Hepatocyte (in vitro differentiated cells): Measurements from ENCODE around the gene RASSF1. TPM values are rescaled to one million over a fixed set of nuclear protein-coding genes. Genes with fewer than 3 reads are reported as not detected.

ENCODE experiments used
- DNase-seq: peaks from one replicate; pipeline ENCODE4 v3.0.0-alpha.2; 2016; ENCODE audit warnings: low spot score
- H2AFZ ChIP-seq: fragments of 200-600 bp; sonication (generic); 2 replicates; pipeline ENCODE4 v1.6.0; 2016; ENCODE audit warnings: antibody characterized with exemption, mild to moderate bottlenecking
- H3K27ac ChIP-seq: fragments of 200-600 bp; sonication (generic); 2 replicates; pipeline ENCODE4 v1.5.1; 2016; ENCODE audit warnings: mild to moderate bottlenecking
- H3K27me3 ChIP-seq: fragments of 200-600 bp; sonication (generic); 2 replicates; pipeline ENCODE4 v1.6.1; 2016
- H3K36me3 ChIP-seq: fragments of 200-600 bp; sonication (generic); replicated peaks from 2 replicates; pipeline ENCODE4 v1.5.1; 2016; ENCODE audit warnings: low read depth; ENCODE audit not compliant: insufficient read depth
- H3K4me1 ChIP-seq: fragments of 200-600 bp; sonication (generic); 2 replicates; pipeline ENCODE4 v1.5.1; 2016; ENCODE audit warnings: mild to moderate bottlenecking, moderate library complexity; ENCODE audit not compliant: insufficient read depth
- H3K4me2 ChIP-seq: fragments of 200-600 bp; sonication (generic); 2 replicates; pipeline ENCODE4 v1.6.0; 2016
- H3K4me3 ChIP-seq: fragments of 200-600 bp; sonication (generic); 2 replicates; pipeline ENCODE4 v1.5.1; 2016; ENCODE audit warnings: mild to moderate bottlenecking
- H3K79me2 ChIP-seq: fragments of 200-600 bp; sonication (generic); 2 replicates; pipeline ENCODE4 v1.6.0; 2017; ENCODE audit warnings: mild to moderate bottlenecking
- H3K9me2 ChIP-seq: fragments of 200-600 bp; sonication (generic); replicated peaks from 2 replicates; pipeline ENCODE4 v1.6.0; 2017; ENCODE audit warnings: mild to moderate bottlenecking; ENCODE audit not compliant: insufficient read depth
- H3K9me3 ChIP-seq: fragments of 200-600 bp; sonication (generic); 2 replicates; pipeline ENCODE4 v1.5.1; 2016; ENCODE audit warnings: low read depth, mild to moderate bottlenecking
- H4K20me1 ChIP-seq: fragments of 200-600 bp; sonication (generic); 2 replicates; pipeline ENCODE4 v1.6.0; 2016; ENCODE audit warnings: mild to moderate bottlenecking; ENCODE audit not compliant: insufficient read depth, poor library complexity, severe bottlenecking
- CTCF ChIP-seq: fragments of 200-600 bp; sonication (generic); IDR thresholded peaks from 2 replicates; pipeline ENCODE4 v1.5.1; 2016; ENCODE audit warnings: antibody characterized with exemption, mild to moderate bottlenecking; ENCODE audit not compliant: poor library complexity
- EZH2 ChIP-seq: fragments of 200-600 bp; sonication (generic); IDR thresholded peaks from 2 replicates; pipeline ENCODE4 v1.6.1; 2016; ENCODE audit warnings: antibody characterized with exemption, mild to moderate bottlenecking, borderline replicate concordance
- EZH2phosphoT487 ChIP-seq: fragments of 200-600 bp; sonication (generic); IDR thresholded peaks from one replicate; pipeline ENCODE4 v1.6.1; 2018; ENCODE audit warnings: antibody characterized with exemption, mild to moderate bottlenecking, low read depth, moderate library complexity; ENCODE audit not compliant: unreplicated experiment, severe bottlenecking
- WGBS: methylation state at CpG from one replicate; pipeline ENCODE4 v1.1.6; 2016; ENCODE audit warnings: low lambda C conversion rate; ENCODE audit errors: missing lambda C conversion rate; 5-methylcytosine and 5-hydroxymethylcytosine counted together
- polyA plus RNA-seq: library from polyadenylated mRNA; unstranded; fragments of >200 nt; fragmentation: Nextera tagmentation; extraction: Ambion mirVana; gene quantifications from 2 replicates; pipeline ENCODE4 v1.2.1, GENCODE V29; 2016
- total RNA-seq: library from RNA; depleted of rRNA; stranded (reverse); fragments of >200 nt; gene quantifications from 2 replicates; pipeline ENCODE4 v1.2.3, GENCODE V29; 2014

RASSF1 gene
- total and polyA plus RNA-seq, 2 experiments from 2014 or later, result 11.3 to 22.9 TPM

DNA sequence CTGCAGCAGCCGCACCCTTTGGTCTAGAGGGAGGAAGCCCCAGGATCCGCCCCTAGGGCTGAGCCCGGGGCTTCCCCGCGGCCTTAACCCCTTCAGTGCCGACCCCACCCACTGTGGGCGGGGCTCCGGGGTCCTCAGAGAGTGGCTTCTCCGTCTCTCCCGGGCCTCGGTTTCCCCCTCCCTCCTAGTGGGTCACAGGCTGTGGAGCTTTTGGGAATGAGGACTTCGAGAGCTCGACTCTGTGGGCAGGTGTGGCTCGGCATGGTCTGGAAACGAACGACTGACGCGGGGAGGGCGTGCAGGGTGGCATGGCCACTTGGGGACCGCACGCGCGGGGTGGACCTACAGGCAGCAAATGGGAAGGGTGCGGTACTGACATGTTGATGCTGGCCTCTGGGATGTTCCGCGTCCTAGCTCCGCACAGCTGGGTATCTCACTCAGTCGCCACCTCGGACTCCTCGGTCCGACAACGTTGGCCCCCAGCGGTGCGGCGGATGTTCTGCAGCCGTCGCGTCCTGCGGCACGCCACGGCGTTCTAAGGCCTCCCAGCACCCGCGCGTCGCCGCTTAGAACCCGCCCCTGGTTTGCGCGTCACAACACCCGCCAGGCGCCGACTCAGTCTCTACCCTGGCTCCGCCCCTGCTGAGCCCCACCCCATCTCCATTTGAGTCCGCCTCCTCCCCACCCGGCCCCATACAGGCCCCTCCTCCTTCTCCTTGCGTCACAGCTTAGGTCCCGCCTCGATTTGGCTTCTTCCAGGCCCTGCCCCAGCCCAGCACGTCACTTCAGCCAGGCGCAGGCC is 41.6 kb downstream of the RASSF1 start, which contains the start of the genes HYAL3 and NAA80:
TSS of gene HYAL3 (minus strand) at position 570 of the 802 bp plus-strand sequence. CDS start 3,803 bp downstream, outside the sequence.
TSS of gene NAA80 (minus strand) at position 570 of the 802 bp plus-strand sequence. CDS start 1,942 bp downstream, outside the sequence.
- DNase-seq, result peak; percentile 100
- H3K27me3 ChIP-seq, result no peaks in the 10 kb centered on the region
- peak within 1 kb of the TSS; percentile 94 for H3K27ac ChIP-seq
- 1% methylated on average over 54 of the region's 61 CpGs for WGBS
- peaks cover 17% of the 10 kb centered on the region for H3K4me1 ChIP-seq
- peak within 1 kb of the TSS; percentile 52 for H3K4me3 ChIP-seq
- TF ChIP-seq CTCF (peak; percentile 30), EZH2phosphoT487 (no peak)
- H3K36me3 ChIP-seq, result no peaks in the 10 kb centered on the region
- no peaks in the 10 kb centered on the region for H3K9me2 ChIP-seq
- peaks cover 11% of the 10 kb centered on the region for H3K79me2 ChIP-seq
- H3K9me3 ChIP-seq, result no peaks in the 10 kb centered on the region
- H4K20me1 ChIP-seq, result no peaks in the 10 kb centered on the region
- peak within 1 kb of the TSS; percentile 45 for H2AFZ ChIP-seq
- H3K4me2 ChIP-seq, result peak within 1 kb of the TSS; percentile 93

- no peaks in the 10 kb centered on the region for H3K9me2 ChIP-seq
- H3K4me1 ChIP-seq, result peaks cover 18% of the 10 kb centered on the region
- H3K36me3 ChIP-seq, result no peaks in the 10 kb centered on the region
- H3K4me2 ChIP-seq, result peak overlapping the region; percentile 93
- H3K27ac ChIP-seq, result peak overlapping the region; percentile 88
- TF ChIP-seq CTCF (no peak), EZH2 (no peak), EZH2phosphoT487 (no peak)
- H3K9me3 ChIP-seq, result no peaks in the 10 kb centered on the region
- WGBS, result 59% methylated on average over 9 of the region's 9 CpGs
- DNase-seq, result no peak
- no peaks in the 10 kb centered on the region for H3K27me3 ChIP-seq
- peaks cover 11% of the 10 kb centered on the region for H3K79me2 ChIP-seq
- H2AFZ ChIP-seq, result no peak overlapping the region
- peak overlapping the region; percentile 52 for H3K4me3 ChIP-seq
- H4K20me1 ChIP-seq, result no peaks in the 10 kb centered on the region
Measured at GRCh38 chr3:50297896-50298725, 42.5 kb downstream of the RASSF1 start.

DNA sequence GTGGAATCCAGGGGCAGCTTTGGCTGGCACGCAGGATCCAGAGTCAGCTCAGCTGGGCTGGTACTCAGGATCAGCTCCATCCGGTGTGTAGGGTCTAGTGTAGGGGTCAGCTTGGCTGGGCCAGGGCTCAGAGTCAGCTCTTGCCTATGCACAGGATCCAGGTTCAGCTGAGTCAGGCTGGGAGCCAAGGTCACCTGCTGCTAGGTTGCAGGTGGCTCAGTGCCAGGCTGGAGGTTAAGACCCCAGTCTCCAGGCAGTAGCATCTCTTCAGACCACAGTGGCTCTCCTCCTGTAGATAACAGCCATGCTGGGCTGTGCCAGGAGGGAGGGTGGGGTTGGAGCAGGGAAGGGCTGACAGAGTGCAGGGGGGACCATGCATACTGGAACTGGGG is 43.3 kb downstream of the RASSF1 start:
- no peak overlapping the region for H3K4me3 ChIP-seq
- no peaks in the 10 kb centered on the region for H4K20me1 ChIP-seq
- no peaks in the 10 kb centered on the region for H3K9me2 ChIP-seq
- DNase-seq, result no peak
- no peak overlapping the region for H2AFZ ChIP-seq
- no peaks in the 10 kb centered on the region for H3K27me3 ChIP-seq
- peaks cover 11% of the 10 kb centered on the region for H3K79me2 ChIP-seq
- no peak overlapping the region for H3K27ac ChIP-seq
- H3K9me3 ChIP-seq, result no peaks in the 10 kb centered on the region
- WGBS, result 93% methylated on average over 2 of the region's 2 CpGs
- no peaks in the 10 kb centered on the region for H3K36me3 ChIP-seq
- H3K4me2 ChIP-seq, result no peak overlapping the region
- H3K4me1 ChIP-seq, result peaks cover 25% of the 10 kb centered on the region
- TF ChIP-seq EZH2phosphoT487 (no peak), CTCF (no peak), EZH2 (no peak)
